ENCODE results near the gene EREG.

EREG gene

GRCh38 chr4:74323663-74324062 lies 41.3 kb upstream of the EREG start:
- H3K9ac ChIP-seq (ENCODE audit: low read length): no peak overlapping the region
- H3K4me1 ChIP-seq (ENCODE audit: low read length): peaks cover 5% of the 10 kb centered on the region
- H3K36me3 ChIP-seq (replicated peaks; ENCODE audit: low read depth, low read length): no peaks in the 10 kb centered on the region
- H3K4me3 ChIP-seq (ENCODE audit: low read length): no peak overlapping the region
- H2AFZ ChIP-seq (ENCODE audit: low read depth, low read length): no peak overlapping the region
- peaks cover 30% of the 10 kb centered on the region for H3K27me3 ChIP-seq (ENCODE audit: low read depth, low read length)
- H3K27ac ChIP-seq (ENCODE audit: low read length): no peak overlapping the region
- no peaks in the 10 kb centered on the region for H4K20me1 ChIP-seq (ENCODE audit: insufficient read depth, low read length)
- H3K79me2 ChIP-seq (ENCODE audit: low read length): no peaks in the 10 kb centered on the region
- TF ChIP-seq EZH2phosphoT487 (IDR thresholded peaks at IDR 0.05; ENCODE audit: low read depth) (no peak), CTCF (IDR thresholded peaks at IDR 0.05; ENCODE audit: low read depth, low read length) (no peak)
- no peaks in the 10 kb centered on the region for H3K9me3 ChIP-seq (ENCODE audit: insufficient read depth, low read length)
- no peak overlapping the region for H3K4me2 ChIP-seq (ENCODE audit: low read length)

GRCh38 chr4:74324262-74324661 lies 40.7 kb upstream of the EREG start:
- TF ChIP-seq EZH2phosphoT487 (IDR thresholded peaks at IDR 0.05; ENCODE audit: low read depth) (no peak), CTCF (IDR thresholded peaks at IDR 0.05; ENCODE audit: low read depth, low read length) (no peak)
- H3K4me2 ChIP-seq (ENCODE audit: low read length): no peak overlapping the region
- H2AFZ ChIP-seq (ENCODE audit: low read depth, low read length): no peak overlapping the region
- H3K4me3 ChIP-seq (ENCODE audit: low read length): no peak overlapping the region
- H3K9ac ChIP-seq (ENCODE audit: low read length): no peak overlapping the region
- peaks cover 5% of the 10 kb centered on the region for H3K4me1 ChIP-seq (ENCODE audit: low read length)
- no peaks in the 10 kb centered on the region for H3K36me3 ChIP-seq (replicated peaks; ENCODE audit: low read depth, low read length)
- H4K20me1 ChIP-seq (ENCODE audit: insufficient read depth, low read length): no peaks in the 10 kb centered on the region
- peaks cover 30% of the 10 kb centered on the region for H3K27me3 ChIP-seq (ENCODE audit: low read depth, low read length)
- H3K27ac ChIP-seq (ENCODE audit: low read length): no peak overlapping the region
- no peaks in the 10 kb centered on the region for H3K9me3 ChIP-seq (ENCODE audit: insufficient read depth, low read length)
- H3K79me2 ChIP-seq (ENCODE audit: low read length): no peaks in the 10 kb centered on the region

- Histone ChIP-seq H2AFZ (ENCODE audit: low read depth, low read length) (no peak overlapping the region), H3K27me3 (ENCODE audit: low read depth, low read length) (peaks cover 30% of the 10 kb centered on the region), H3K27ac (ENCODE audit: low read length) (no peak overlapping the region), H3K9ac (ENCODE audit: low read length) (no peak overlapping the region), H3K4me2 (ENCODE audit: low read length) (no peak overlapping the region), H3K4me1 (ENCODE audit: low read length) (peaks cover under 1% of the 10 kb centered on the region), H4K20me1 (ENCODE audit: insufficient read depth, low read length) (no peaks in the 10 kb centered on the region), H3K9me3 (ENCODE audit: insufficient read depth, low read length) (no peaks in the 10 kb centered on the region), H3K79me2 (ENCODE audit: low read length) (no peaks in the 10 kb centered on the region), H3K36me3 (replicated peaks; ENCODE audit: low read depth, low read length) (no peaks in the 10 kb centered on the region), H3K4me3 (ENCODE audit: low read length) (no peak overlapping the region)
- TF ChIP-seq EZH2phosphoT487 (IDR thresholded peaks at IDR 0.05; ENCODE audit: low read depth): no peak
- TF ChIP-seq CTCF (IDR thresholded peaks at IDR 0.05; ENCODE audit: low read depth, low read length): no peak
Measured at GRCh38 chr4:74325886-74326285, 39.1 kb upstream of the EREG start.

- Histone ChIP-seq H3K4me1 (ENCODE audit: low read length) (no peaks in the 10 kb centered on the region), H3K9me3 (ENCODE audit: insufficient read depth, low read length) (no peaks in the 10 kb centered on the region), H3K4me2 (ENCODE audit: low read length) (no peak overlapping the region)
Measured at GRCh38 chr4:74327762-74328161, 37.2 kb upstream of the EREG start.

More at GRCh38 chr4:74327762-74328161, 37.2 kb upstream of the EREG start:
- Histone ChIP-seq H3K36me3 (replicated peaks; ENCODE audit: low read depth, low read length) (no peaks in the 10 kb centered on the region), H3K27ac (ENCODE audit: low read length) (no peak overlapping the region), H3K9ac (ENCODE audit: low read length) (no peak overlapping the region), H3K79me2 (ENCODE audit: low read length) (no peaks in the 10 kb centered on the region), H3K27me3 (ENCODE audit: low read depth, low read length) (peaks cover 22% of the 10 kb centered on the region), H4K20me1 (ENCODE audit: insufficient read depth, low read length) (no peaks in the 10 kb centered on the region), H3K4me3 (ENCODE audit: low read length) (no peak overlapping the region), H2AFZ (ENCODE audit: low read depth, low read length) (no peak overlapping the region)
- no peak for TF ChIP-seq CTCF (IDR thresholded peaks at IDR 0.05; ENCODE audit: low read depth, low read length)
- no peak for TF ChIP-seq EZH2phosphoT487 (IDR thresholded peaks at IDR 0.05; ENCODE audit: low read depth)
